D721Med (cell line): Measurements from ENCODE around the gene GRIK4.

ENCODE experiments used
- DNase-seq: peaks from one replicate; pipeline ENCODE4 v3.0.0; 2011; ENCODE audit warnings: low spot score; ENCODE audit not compliant: insufficient read length
- FAIRE-seq: peaks from 2 replicates; lab custom pipeline; 2011; peaks lifted over from hg19 to GRCh38; lab: Jason Lieb, UNC
- CTCF ChIP-seq: IDR thresholded peaks from 2 replicates; pipeline ENCODE4 v1.5.1; 2012; ENCODE audit warnings: mild to moderate bottlenecking, control low read depth; ENCODE audit not compliant: insufficient read depth; ENCODE audit errors: missing control alignments

GRIK4 gene

GRCh38 chr11:120521176-120521575 lies 9.6 kb downstream of the GRIK4 start:
- DNase-seq = no peak
- FAIRE-seq = no peak
- TF ChIP-seq CTCF = no peak

- FAIRE-seq = no peak
- DNase-seq = no peak
- TF ChIP-seq CTCF = no peak
These were observed 10.5 kb downstream of the GRIK4 start for GRCh38 chr11:120522021-120522420.

- DNase-seq (no peak), FAIRE-seq (no peak)
- no peak for TF ChIP-seq CTCF
These were observed 11.2 kb downstream of the GRIK4 start for GRCh38 chr11:120522736-120523135.

GRCh38 chr11:120523196-120523595 lies 11.6 kb downstream of the GRIK4 start:
- no peak for FAIRE-seq
- no peak for TF ChIP-seq CTCF
- no peak for DNase-seq

- FAIRE-seq = no peak
- TF ChIP-seq CTCF = no peak
- no peak for DNase-seq
These were observed 13.1 kb downstream of the GRIK4 start for GRCh38 chr11:120524536-120525085.

- DNase-seq (no peak), FAIRE-seq (no peak)
- no peak for TF ChIP-seq CTCF
These were observed 14.0 kb downstream of the GRIK4 start for GRCh38 chr11:120525261-120526171.

GRCh38 chr11:120526241-120526640 lies 14.7 kb downstream of the GRIK4 start:
- no peak for TF ChIP-seq CTCF
- DNase-seq = no peak
- FAIRE-seq = no peak
